Neural crest cell (in vitro differentiated cells): ENCODE data around the gene CD83. TPM values are rescaled to one million over a fixed set of nuclear protein-coding genes. Genes with fewer than 3 reads are reported as not detected.

Experiments
- DNase-seq: peaks from one replicate; pipeline ENCODE4 v3.0.0; 2021; ENCODE audit warnings: low read depth, mixed read lengths, low spot score
- H3K27ac Mint-ChIP-seq: one replicate; pipeline ENCODE4 v1.8.0; 2021; ENCODE audit warnings: mild to moderate bottlenecking, mixed read lengths; ENCODE audit not compliant: unreplicated experiment
- H3K27me3 Mint-ChIP-seq: 2 replicates; pipeline ENCODE4 v1.8.0; 2021; ENCODE audit warnings: low read depth, mild to moderate bottlenecking, mixed read lengths
- H3K36me3 Mint-ChIP-seq: 2 replicates; pipeline ENCODE4 v1.8.0; 2021; ENCODE audit warnings: low read depth, mild to moderate bottlenecking, mixed read lengths
- H3K4me1 Mint-ChIP-seq: 2 replicates; pipeline ENCODE4 v1.8.0; 2021; ENCODE audit warnings: mixed read lengths
- H3K4me3 Mint-ChIP-seq: one replicate; pipeline ENCODE4 v1.8.0; 2021; ENCODE audit warnings: mild to moderate bottlenecking, mixed read lengths
- H3K9me3 Mint-ChIP-seq: 2 replicates; pipeline ENCODE4 v1.8.0; 2021; ENCODE audit warnings: mixed read lengths
- CTCF ChIP-seq: fragments of 200-600 bp; sonication (generic); conservative IDR thresholded peaks from 2 replicates; pipeline ENCODE4 v1.5.0; 2021; ENCODE audit warnings: antibody characterized with exemption, mild to moderate bottlenecking
- total RNA-seq: library from RNA; stranded (reverse); gene quantifications from 2 replicates; pipeline ENCODE4 v1.2.1, GENCODE V29; 2021

The CD83 gene
- total RNA-seq, 1 donor from 2014 or later: 7.9 TPM

- H3K36me3 Mint-ChIP-seq: peaks cover 2% of the 10 kb centered on the region
- no peak overlapping the region for H3K27ac Mint-ChIP-seq
- no peak for TF ChIP-seq CTCF
- DNase-seq: no peak
- peaks cover 7% of the 10 kb centered on the region for H3K9me3 Mint-ChIP-seq
- no peaks in the 10 kb centered on the region for H3K27me3 Mint-ChIP-seq
- no peak overlapping the region for H3K4me3 Mint-ChIP-seq
- H3K4me1 Mint-ChIP-seq: peaks cover 16% of the 10 kb centered on the region
Observed at GRCh38 chr6:14092316-14092715, 25.3 kb upstream of the CD83 start.

- Mint-ChIP-seq H3K4me1 (peaks cover 13% of the 10 kb centered on the region), H3K27ac (no peak overlapping the region), H3K4me3 (no peak overlapping the region), H3K27me3 (no peaks in the 10 kb centered on the region), H3K36me3 (peaks cover 2% of the 10 kb centered on the region), H3K9me3 (peaks cover 7% of the 10 kb centered on the region)
- no peak for TF ChIP-seq CTCF
- no peak for DNase-seq
Observed at GRCh38 chr6:14092838-14093789, 24.5 kb upstream of the CD83 start.

- Mint-ChIP-seq H3K27me3 (no peaks in the 10 kb centered on the region), H3K4me1 (peaks cover 4% of the 10 kb centered on the region), H3K27ac (no peak overlapping the region)
Observed at GRCh38 chr6:14094721-14095120, 22.9 kb upstream of the CD83 start.

GRCh38 chr6:14095437-14095836 lies 22.1 kb upstream of the CD83 start:
- peaks cover 3% of the 10 kb centered on the region for H3K9me3 Mint-ChIP-seq
- no peak overlapping the region for H3K4me3 Mint-ChIP-seq
- H3K27ac Mint-ChIP-seq: no peak overlapping the region
- H3K36me3 Mint-ChIP-seq: peaks cover 2% of the 10 kb centered on the region
- DNase-seq: no peak
- H3K27me3 Mint-ChIP-seq: peaks cover 1% of the 10 kb centered on the region
- TF ChIP-seq CTCF: no peak
- H3K4me1 Mint-ChIP-seq: peaks cover 4% of the 10 kb centered on the region

More at GRCh38 chr6:14094721-14095120, 22.9 kb upstream of the CD83 start:
- no peak for DNase-seq
- TF ChIP-seq CTCF: no peak
- H3K4me3 Mint-ChIP-seq: no peak overlapping the region
- peaks cover 7% of the 10 kb centered on the region for H3K9me3 Mint-ChIP-seq
- H3K36me3 Mint-ChIP-seq: peaks cover 2% of the 10 kb centered on the region

GRCh38 chr6:14100138-14100537 lies 17.4 kb upstream of the CD83 start:
- DNase-seq: no peak
- Mint-ChIP-seq H3K27me3 (peaks cover 5% of the 10 kb centered on the region), H3K4me3 (no peak overlapping the region), H3K9me3 (peaks cover 4% of the 10 kb centered on the region), H3K4me1 (no peaks in the 10 kb centered on the region), H3K36me3 (no peaks in the 10 kb centered on the region), H3K27ac (no peak overlapping the region)
- no peak for TF ChIP-seq CTCF
